DMS53 treated with DMSO at 0.1 percent for 48 hours (cell line): ENCODE data around the gene COL27A1.
"Not testable (repeated sequence)": the region's sequence is repeated elsewhere in the genome, so short reads cannot be mapped to it uniquely, and the experiment has no call there.

ENCODE experiments used
- DNase-seq: peaks from one replicate; lab custom pipeline; 2025; ENCODE audit not compliant: unreplicated experiment; lab: John Stamatoyannopoulos, UW

COL27A1 gene

GRCh38 chr9:114122136-114123027 is 33.0 kb upstream of the COL27A1 start:
- no peak for DNase-seq

GRCh38 chr9:114123031-114123977 is 32.0 kb upstream of the COL27A1 start:
- DNase-seq, result no peak

- no peak for DNase-seq
These were observed 31.2 kb upstream of the COL27A1 start for GRCh38 chr9:114124138-114124537.

- DNase-seq, result no peak
These were observed 30.5 kb upstream of the COL27A1 start for GRCh38 chr9:114124666-114125475.

GRCh38 chr9:114125476-114126013 is 29.8 kb upstream of the COL27A1 start:
- DNase-seq, result no peak

GRCh38 chr9:114126247-114127060 is 28.9 kb upstream of the COL27A1 start:
- DNase-seq, result no peak

GRCh38 chr9:114128759-114129158 is 26.6 kb upstream of the COL27A1 start:
- DNase-seq, result not testable (repeated sequence)

GRCh38 chr9:114130141-114130540 is 25.2 kb upstream of the COL27A1 start:
- DNase-seq, result no peak

GRCh38 chr9:114130624-114131277 is 24.6 kb upstream of the COL27A1 start:
- DNase-seq, result no peak

- no peak for DNase-seq
These were observed 23.4 kb upstream of the COL27A1 start for GRCh38 chr9:114131808-114132549.

GRCh38 chr9:114132550-114132918 is 22.8 kb upstream of the COL27A1 start:
- no peak for DNase-seq

GRCh38 chr9:114134827-114135396 is 20.4 kb upstream of the COL27A1 start:
- DNase-seq, result no peak

- no peak for DNase-seq
These were observed 17.5 kb upstream of the COL27A1 start for GRCh38 chr9:114137831-114138230.

- DNase-seq, result no peak
These were observed 16.8 kb upstream of the COL27A1 start for GRCh38 chr9:114138552-114138971.

GRCh38 chr9:114139071-114139470 is 16.3 kb upstream of the COL27A1 start:
- no peak for DNase-seq

GRCh38 chr9:114140401-114140800 is 14.9 kb upstream of the COL27A1 start:
- no peak for DNase-seq

GRCh38 chr9:114140850-114141249 is 14.5 kb upstream of the COL27A1 start:
- no peak for DNase-seq
